ENCODE data around the gene RAI2.

RAI2 gene

DNA sequence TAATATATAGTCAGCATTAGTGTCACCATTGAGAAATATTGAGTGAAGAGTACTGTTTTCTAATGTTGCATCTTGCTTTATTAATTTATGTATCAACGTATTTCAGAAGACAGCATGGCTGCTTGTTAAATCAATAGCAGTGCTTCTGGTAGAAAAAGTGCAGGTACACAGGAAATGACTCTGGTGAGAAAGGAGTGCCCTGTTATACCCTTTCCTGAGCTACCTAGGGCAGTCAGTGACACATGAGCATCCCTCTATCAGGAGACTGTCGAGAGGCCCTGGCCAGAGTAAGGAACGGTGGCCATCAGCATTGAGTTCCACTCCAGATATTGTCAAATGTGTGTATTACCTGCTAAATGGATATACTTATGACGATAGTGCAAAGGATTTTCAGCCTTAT, 81.7 kb downstream of the RAI2 start:
- no peak overlapping the region for H3K4me3 ChIP-seq (ENCODE audit: low read depth, low read length)
- no peak overlapping the region for H3K27ac ChIP-seq
- DNase-seq: no peak
- H3K27me3 ChIP-seq (replicated peaks): no peaks in the 10 kb centered on the region
- in situ Hi-C loops (cut with HindIII; ENCODE audit: low pct_ligation_motif_present, low sequenced_read_pairs): no loop called here
- TF ChIP-seq, protein P1, sequence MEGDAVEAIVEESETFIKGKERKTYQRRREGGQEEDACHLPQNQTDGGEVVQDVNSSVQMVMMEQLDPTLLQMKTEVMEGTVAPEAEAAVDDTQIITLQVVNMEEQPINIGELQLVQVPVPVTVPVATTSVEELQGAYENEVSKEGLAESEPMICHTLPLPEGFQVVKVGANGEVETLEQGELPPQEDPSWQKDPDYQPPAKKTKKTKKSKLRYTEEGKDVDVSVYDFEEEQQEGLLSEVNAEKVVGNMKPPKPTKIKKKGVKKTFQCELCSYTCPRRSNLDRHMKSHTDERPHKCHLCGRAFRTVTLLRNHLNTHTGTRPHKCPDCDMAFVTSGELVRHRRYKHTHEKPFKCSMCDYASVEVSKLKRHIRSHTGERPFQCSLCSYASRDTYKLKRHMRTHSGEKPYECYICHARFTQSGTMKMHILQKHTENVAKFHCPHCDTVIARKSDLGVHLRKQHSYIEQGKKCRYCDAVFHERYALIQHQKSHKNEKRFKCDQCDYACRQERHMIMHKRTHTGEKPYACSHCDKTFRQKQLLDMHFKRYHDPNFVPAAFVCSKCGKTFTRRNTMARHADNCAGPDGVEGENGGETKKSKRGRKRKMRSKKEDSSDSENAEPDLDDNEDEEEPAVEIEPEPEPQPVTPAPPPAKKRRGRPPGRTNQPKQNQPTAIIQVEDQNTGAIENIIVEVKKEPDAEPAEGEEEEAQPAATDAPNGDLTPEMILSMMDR (IDR thresholded peaks at IDR 0.05; ENCODE audit: low read depth, low read length, missing control alignments): no peak
- H3K36me3 ChIP-seq (replicated peaks): no peaks in the 10 kb centered on the region

DNA sequence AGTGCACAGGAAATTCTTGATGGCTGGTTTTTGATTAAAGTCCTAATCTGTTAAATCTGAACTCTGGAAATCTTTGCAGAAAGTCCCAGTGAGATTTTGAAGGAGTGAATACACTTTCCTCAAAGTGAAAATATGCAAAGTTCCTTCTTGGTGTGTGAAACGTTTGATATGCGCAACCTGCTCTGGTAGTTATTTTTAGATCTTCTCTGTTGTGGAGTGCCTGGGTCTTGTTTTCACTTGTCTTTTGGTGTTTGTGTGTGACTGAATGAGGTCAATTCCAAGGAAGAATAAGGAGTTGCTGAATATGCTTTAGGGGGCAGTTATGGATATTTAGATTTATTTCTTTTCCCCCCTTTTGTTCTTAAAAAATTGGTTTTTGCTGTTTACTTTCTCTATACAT, 82.1 kb downstream of the RAI2 start:
- in situ Hi-C loops (cut with HindIII; ENCODE audit: low pct_ligation_motif_present, low sequenced_read_pairs): no loop called here
- H3K27me3 ChIP-seq (replicated peaks): no peaks in the 10 kb centered on the region
- no peak for DNase-seq
- H3K27ac ChIP-seq: no peak overlapping the region
- H3K4me3 ChIP-seq (ENCODE audit: low read depth, low read length): no peak overlapping the region
- TF ChIP-seq, protein P1 (IDR thresholded peaks at IDR 0.05; ENCODE audit: low read depth, low read length, missing control alignments): no peak
- H3K36me3 ChIP-seq (replicated peaks): no peaks in the 10 kb centered on the region

DNA sequence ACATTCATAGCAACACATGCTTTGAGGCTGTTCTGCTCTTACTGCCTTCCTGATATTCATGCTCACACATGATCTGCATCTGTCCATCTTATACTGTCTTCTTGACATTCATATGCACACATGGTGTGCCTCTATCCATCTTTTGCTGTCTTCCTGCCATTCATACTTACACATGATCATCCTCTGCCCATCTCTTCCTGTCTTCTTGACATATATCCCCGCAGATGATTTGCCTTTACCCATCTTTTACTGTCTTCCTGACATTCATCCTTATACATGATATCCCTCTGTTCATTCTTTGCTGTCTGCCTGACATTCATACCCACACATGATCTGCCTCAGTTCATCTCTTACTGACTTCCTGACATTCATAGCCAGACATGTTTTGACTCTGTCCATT, 87.0 kb downstream of the RAI2 start:
- DNase-seq: no peak
- H3K36me3 ChIP-seq (replicated peaks): no peaks in the 10 kb centered on the region
- no peaks in the 10 kb centered on the region for H3K27me3 ChIP-seq (replicated peaks)
- TF ChIP-seq, protein P1 (IDR thresholded peaks at IDR 0.05; ENCODE audit: low read depth, low read length, missing control alignments): no peak
- H3K27ac ChIP-seq: no peak overlapping the region
- H3K4me3 ChIP-seq (ENCODE audit: low read depth, low read length): no peak overlapping the region
- in situ Hi-C loops (cut with HindIII; ENCODE audit: low pct_ligation_motif_present, low sequenced_read_pairs): no loop called here

DNA sequence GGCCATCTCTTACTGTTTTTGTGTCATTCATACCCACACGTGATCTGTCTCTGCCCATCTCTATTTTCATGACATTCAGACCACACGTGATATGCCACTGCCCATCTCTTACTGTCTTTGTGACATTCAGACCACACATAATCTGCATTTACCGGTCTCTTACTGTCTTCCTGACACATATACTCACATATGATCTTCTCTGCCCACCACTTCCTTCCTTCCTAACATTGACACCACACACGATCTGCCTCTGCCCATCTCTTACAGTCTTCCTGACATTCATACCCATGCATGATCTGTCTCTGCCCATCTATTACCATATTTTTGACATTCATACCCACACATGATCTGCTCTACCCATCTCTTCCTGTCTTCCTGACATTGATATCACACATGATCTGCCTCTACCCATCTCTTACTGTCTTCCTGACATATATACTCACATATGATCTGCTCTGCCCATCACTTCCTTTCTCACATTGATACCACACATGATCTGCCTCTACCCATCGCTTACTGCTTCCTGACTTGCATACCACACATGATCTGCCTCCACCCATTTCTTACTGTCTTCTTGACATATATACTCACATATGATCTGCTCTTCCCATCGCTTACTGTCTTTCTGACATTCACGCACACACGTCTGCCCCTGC, 87.7 kb downstream of the RAI2 start:
- Histone ChIP-seq H3K27me3 (replicated peaks) (no peaks in the 10 kb centered on the region), H3K36me3 (replicated peaks) (no peaks in the 10 kb centered on the region), H3K27ac (no peak overlapping the region), H3K4me3 (ENCODE audit: low read depth, low read length) (no peak overlapping the region)
- DNase-seq: no peak
- TF ChIP-seq, protein P1 (IDR thresholded peaks at IDR 0.05; ENCODE audit: low read depth, low read length, missing control alignments): no peak
- in situ Hi-C loops (cut with HindIII; ENCODE audit: low pct_ligation_motif_present, low sequenced_read_pairs): no loop called here

GRCh38 chrX:17769701-17770269, 91.3 kb downstream of the RAI2 start:
- in situ Hi-C loops (cut with HindIII; ENCODE audit: low pct_ligation_motif_present, low sequenced_read_pairs): no loop called here
- no peak overlapping the region for H3K4me3 ChIP-seq (ENCODE audit: low read depth, low read length)
- no peaks in the 10 kb centered on the region for H3K27me3 ChIP-seq (replicated peaks)
- TF ChIP-seq, protein P1 (IDR thresholded peaks at IDR 0.05; ENCODE audit: low read depth, low read length, missing control alignments): no peak
- H3K27ac ChIP-seq: no peak overlapping the region
- no peaks in the 10 kb centered on the region for H3K36me3 ChIP-seq (replicated peaks)
- DNase-seq: no peak

DNA sequence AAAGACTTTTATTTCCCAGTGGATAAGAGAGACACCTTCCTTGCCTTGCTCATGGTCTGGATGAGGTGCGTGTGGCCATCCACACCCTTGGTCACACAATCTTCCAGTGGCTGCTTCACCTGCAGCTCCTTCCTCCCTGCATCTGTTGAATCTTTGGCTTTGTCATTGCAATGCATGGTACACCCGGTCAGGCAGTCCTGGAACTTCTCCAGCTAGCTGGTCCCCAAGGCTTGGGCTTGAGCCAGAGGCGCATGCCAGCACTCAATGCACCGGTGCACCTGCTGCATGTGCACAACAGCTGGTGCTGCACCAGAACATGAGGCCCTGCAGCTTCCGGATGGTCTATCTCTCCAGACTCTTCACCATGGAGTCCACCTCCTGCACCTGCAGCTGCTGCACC, 92.1 kb downstream of the RAI2 start:
- TF ChIP-seq, protein P1 (IDR thresholded peaks at IDR 0.05; ENCODE audit: low read depth, low read length, missing control alignments): no peak
- in situ Hi-C loops (cut with HindIII; ENCODE audit: low pct_ligation_motif_present, low sequenced_read_pairs): no loop called here
- no peak overlapping the region for H3K27ac ChIP-seq
- H3K27me3 ChIP-seq (replicated peaks): no peaks in the 10 kb centered on the region
- no peak for DNase-seq
- H3K4me3 ChIP-seq (ENCODE audit: low read depth, low read length): no peak overlapping the region
- no peaks in the 10 kb centered on the region for H3K36me3 ChIP-seq (replicated peaks)
